ENCODE measurements around the gene RAB9A.

DNA sequence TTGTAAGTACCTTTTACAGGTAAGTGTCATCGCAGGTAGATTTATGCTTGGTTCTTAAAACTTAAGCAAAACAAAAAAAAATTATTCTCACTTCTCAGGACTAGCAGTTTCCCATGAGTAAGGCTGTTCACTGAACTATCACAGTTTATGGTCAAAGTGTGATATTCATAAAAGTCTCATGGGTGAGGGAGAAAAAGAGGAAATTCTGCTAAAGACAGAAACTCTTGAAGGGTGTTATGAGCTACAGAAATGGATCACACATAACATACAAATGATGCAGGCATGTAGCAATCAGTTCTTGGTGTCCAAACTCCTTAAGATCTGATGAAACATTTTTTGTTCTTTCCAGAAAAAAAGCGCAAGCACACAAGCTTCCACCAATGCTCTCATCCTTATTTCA lies 8.5 kb downstream of the RAB9A start:
- no peak for TF ChIP-seq ZBTB17 (CRISPR knock-in tag; IDR thresholded peaks at IDR 0.05)
- TF ChIP-seq GTF2F1 (IDR thresholded peaks at IDR 0.05; ENCODE audit: low read depth, low read length) = no peak
- TF ChIP-seq CTCF (IDR thresholded peaks at IDR 0.05 in 2 of 3, conservative IDR thresholded peaks at IDR 0.05 in 1 of 3; ENCODE audit: insufficient read depth in 2 of 3, low read depth in 1 of 3, low read length in 3 of 3) = no peak
- no peak for TF ChIP-seq ERF (CRISPR knock-in tag; IDR thresholded peaks at IDR 0.05)
- TF ChIP-seq, protein P1, sequence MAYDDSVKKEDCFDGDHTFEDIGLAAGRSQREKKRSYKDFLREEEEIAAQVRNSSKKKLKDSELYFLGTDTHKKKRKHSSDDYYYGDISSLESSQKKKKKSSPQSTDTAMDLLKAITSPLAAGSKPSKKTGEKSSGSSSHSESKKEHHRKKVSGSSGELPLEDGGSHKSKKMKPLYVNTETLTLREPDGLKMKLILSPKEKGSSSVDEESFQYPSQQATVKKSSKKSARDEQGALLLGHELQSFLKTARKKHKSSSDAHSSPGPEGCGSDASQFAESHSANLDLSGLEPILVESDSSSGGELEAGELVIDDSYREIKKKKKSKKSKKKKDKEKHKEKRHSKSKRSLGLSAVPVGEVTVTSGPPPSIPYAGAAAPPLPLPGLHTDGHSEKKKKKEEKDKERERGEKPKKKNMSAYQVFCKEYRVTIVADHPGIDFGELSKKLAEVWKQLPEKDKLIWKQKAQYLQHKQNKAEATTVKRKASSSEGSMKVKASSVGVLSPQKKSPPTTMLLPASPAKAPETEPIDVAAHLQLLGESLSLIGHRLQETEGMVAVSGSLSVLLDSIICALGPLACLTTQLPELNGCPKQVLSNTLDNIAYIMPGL (CRISPR knock-in tag; IDR thresholded peaks at IDR 0.05) = no peak
- TF ChIP-seq, protein P2, sequence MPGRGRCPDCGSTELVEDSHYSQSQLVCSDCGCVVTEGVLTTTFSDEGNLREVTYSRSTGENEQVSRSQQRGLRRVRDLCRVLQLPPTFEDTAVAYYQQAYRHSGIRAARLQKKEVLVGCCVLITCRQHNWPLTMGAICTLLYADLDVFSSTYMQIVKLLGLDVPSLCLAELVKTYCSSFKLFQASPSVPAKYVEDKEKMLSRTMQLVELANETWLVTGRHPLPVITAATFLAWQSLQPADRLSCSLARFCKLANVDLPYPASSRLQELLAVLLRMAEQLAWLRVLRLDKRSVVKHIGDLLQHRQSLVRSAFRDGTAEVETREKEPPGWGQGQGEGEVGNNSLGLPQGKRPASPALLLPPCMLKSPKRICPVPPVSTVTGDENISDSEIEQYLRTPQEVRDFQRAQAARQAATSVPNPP (IDR thresholded peaks at IDR 0.05; ENCODE audit: borderline replicate concordance, insufficient read depth, insufficient read length) = no peak
- TF ChIP-seq MAX (CRISPR knock-in tag; IDR thresholded peaks at IDR 0.05) = no peak
- TF ChIP-seq ZFPM2 (CRISPR knock-in tag; IDR thresholded peaks at IDR 0.05) = no peak
- no peak for TF ChIP-seq NCOA2 (IDR thresholded peaks at IDR 0.05; ENCODE audit: partially characterized antibody in 2 of 2)
